SK-N-SH (cell line): ENCODE measurements around the gene SLCO4A1. TPM values are rescaled to one million over a fixed set of nuclear protein-coding genes. Genes with fewer than 3 reads are reported as not detected.

Experiments
- CTCF ChIA-PET: fragments of 300-600, 350-600 bp; formaldehyde crosslinking; extraction: SDS; loops from one replicate; lab custom pipeline; 2021; lab: Yijun Ruan, JAX
- POLR2A ChIA-PET: fragments of 350-600 bp; sonication (Branson Sonifier 250); formaldehyde crosslinking; extraction: SDS; loops from one replicate; lab custom pipeline; 2020; ENCODE audit warnings: antibody characterized with exemption, inconsistent platforms; lab: Yijun Ruan, JAX
- DNase-seq: peaks from one replicate; pipeline ENCODE4 v3.0.0; 2012
- H2AFZ ChIP-seq: fragments of 200-600 bp; sonication (generic); 2 replicates; pipeline ENCODE4 v1.8.1; 2016; ENCODE audit warnings: antibody characterized with exemption, mild to moderate bottlenecking, low read depth
- H3F3A ChIP-seq: fragments of 200-600 bp; sonication (generic); replicated peaks from 2 replicates; pipeline ENCODE3; 2016; ENCODE audit warnings: antibody characterized with exemption, mild to moderate bottlenecking; ENCODE audit not compliant: insufficient read depth
- H3K27ac ChIP-seq, 2 experiments: fragments of 200-500 bp in 1 of 2; fragments of 200-600 bp in 1 of 2; sonication (Bioruptor generic) in 1 of 2; sonication (generic), shearing (Covaris generic) in 1 of 2; 2 replicates each; pipeline versions ENCODE4 v1.5.1 to v1.6.1; 2014 to 2016; ENCODE audit warnings: low read depth in 2 of 2, inconsistent platforms in 1 of 2, low read length in 1 of 2, mild to moderate bottlenecking in 1 of 2, mixed read lengths in 1 of 2
- H3K27me3 ChIP-seq: fragments of 200-600 bp; sonication (generic), shearing (Covaris generic); 2 replicates; pipeline ENCODE4 v1.6.1; 2016; ENCODE audit warnings: mixed run types; ENCODE audit not compliant: insufficient read depth
- H3K36me3 ChIP-seq, 2 experiments: fragments of 200-500 bp in 1 of 2; fragments of 200-600 bp in 1 of 2; sonication (Bioruptor generic) in 1 of 2; sonication (generic) in 1 of 2; replicated peaks in 1 of 2; 2 replicates each; pipeline versions ENCODE3 to v1.5.1; 2014 to 2016; ENCODE audit warnings: low read length in 1 of 2, mild to moderate bottlenecking in 1 of 2; ENCODE audit not compliant: insufficient read depth in 2 of 2, control insufficient read depth in 1 of 2
- H3K4me1 ChIP-seq, 2 experiments: fragments of 200-500 bp in 1 of 2; fragments of 200-600 bp in 1 of 2; sonication (Bioruptor generic) in 1 of 2; sonication (generic), shearing (Covaris generic) in 1 of 2; 2 replicates each; pipeline versions ENCODE4 v1.5.1 to v1.6.1; 2014 to 2016; ENCODE audit warnings: low read depth in 1 of 2, low read length in 1 of 2, mixed run types in 1 of 2; ENCODE audit not compliant: insufficient read depth in 2 of 2, control insufficient read depth in 1 of 2
- H3K4me2 ChIP-seq: fragments of 200-600 bp; sonication (generic), shearing (Covaris generic); 2 replicates; pipeline ENCODE4 v1.6.1; 2017; ENCODE audit warnings: mixed run types
- H3K4me3 ChIP-seq, 2 experiments: fragments of 200-500 bp in 1 of 2; fragments of 200-600 bp in 1 of 2; sonication (Bioruptor generic) in 1 of 2; sonication (generic), shearing (Covaris generic) in 1 of 2; 2 replicates each; pipeline versions ENCODE4 v1.5.1 to v1.8.1; 2014 to 2016; ENCODE audit warnings: low read depth in 2 of 2, inconsistent platforms in 1 of 2, low read length in 1 of 2, mild to moderate bottlenecking in 1 of 2, mixed read lengths in 1 of 2, moderate library complexity in 1 of 2
- H3K79me2 ChIP-seq: fragments of 200-600 bp; sonication (generic); 2 replicates; pipeline ENCODE4 v1.8.1; 2017; ENCODE audit warnings: mild to moderate bottlenecking; ENCODE audit not compliant: insufficient read depth
- H3K9ac ChIP-seq: fragments of 200-600 bp; sonication (generic); 2 replicates; pipeline ENCODE4 v1.6.1; 2017; ENCODE audit warnings: mixed run types
- H3K9me2 ChIP-seq: fragments of 200-600 bp; sonication (generic); 2 replicates; pipeline ENCODE4 v1.6.1; 2017; ENCODE audit warnings: mixed run types
- H3K9me3 ChIP-seq: fragments of 200-600 bp; sonication (generic); 2 replicates; pipeline ENCODE4 v1.6.1; 2017; ENCODE audit warnings: mixed run types, mild to moderate bottlenecking, moderate library complexity
- H4K20me1 ChIP-seq: fragments of 200-600 bp; sonication (generic); 2 replicates; pipeline ENCODE4 v1.6.1; 2017; ENCODE audit warnings: mild to moderate bottlenecking, mixed run types; ENCODE audit not compliant: insufficient read depth
- ELF1 ChIP-seq: IDR thresholded peaks from 2 replicates; pipeline ENCODE4 v1.4.0; 2012
- EP300 ChIP-seq, 2 experiments: IDR thresholded peaks; 2 replicates each; pipeline versions ENCODE4 v1.4.0 to v1.6.1; 2012; ENCODE audit warnings: borderline replicate concordance in 1 of 2, low read depth in 1 of 2, low read length in 1 of 2
- EZH2phosphoT487 ChIP-seq: fragments of 200-600 bp; sonication (generic); IDR thresholded peaks from 2 replicates; pipeline ENCODE4 v1.6.1; 2017; ENCODE audit warnings: low read depth, mixed run types, mild to moderate bottlenecking, antibody characterized with exemption, moderate library complexity, borderline replicate concordance
- FOSL2 ChIP-seq: IDR thresholded peaks from 2 replicates; pipeline ENCODE4 v1.4.0; 2012; ENCODE audit warnings: low read depth, mild to moderate bottlenecking, moderate library complexity, borderline replicate concordance
- FOXJ3 ChIP-seq: sonication (generic); formaldehyde crosslinking; IDR thresholded peaks from 2 replicates; pipeline ENCODE4 v1.5.1; 2020; ENCODE audit warnings: mild to moderate bottlenecking, missing genetic modification reagents
- GABPA ChIP-seq: IDR thresholded peaks from 2 replicates; pipeline ENCODE4 v1.4.0; 2012; ENCODE audit warnings: low read depth, mild to moderate bottlenecking
- JUND ChIP-seq: IDR thresholded peaks from 2 replicates; pipeline ENCODE4 v1.4.0; 2012
- MEF2A ChIP-seq: IDR thresholded peaks from 2 replicates; pipeline ENCODE4 v1.4.0; 2012; ENCODE audit warnings: low read depth, borderline replicate concordance
- NFIC ChIP-seq: IDR thresholded peaks from 2 replicates; pipeline ENCODE4 v1.4.0; 2012; ENCODE audit warnings: borderline replicate concordance
- POLR2AphosphoS5 ChIP-seq: IDR thresholded peaks from 2 replicates; pipeline ENCODE4 v1.6.1; 2012; ENCODE audit warnings: low read depth, low read length
- RCOR1 ChIP-seq: fragments of 150-350 bp; IDR thresholded peaks from 2 replicates; pipeline ENCODE4 v1.6.1; 2017; ENCODE audit warnings: antibody characterized with exemption, low read length
- RXRA ChIP-seq: IDR thresholded peaks from 2 replicates; pipeline ENCODE4 v1.4.0; 2012; ENCODE audit warnings: low read depth, mild to moderate bottlenecking, borderline replicate concordance
- SIN3A ChIP-seq: IDR thresholded peaks from 2 replicates; pipeline ENCODE4 v1.6.1; 2012; ENCODE audit warnings: low read depth, mild to moderate bottlenecking, low read length, moderate library complexity, borderline replicate concordance
- SMC3 ChIP-seq: IDR thresholded peaks from 2 replicates; pipeline ENCODE4 v1.6.1; 2012; ENCODE audit warnings: low read depth, low read length, improper control_type of control experiment
- TCF12 ChIP-seq: IDR thresholded peaks from 2 replicates; pipeline ENCODE4 v1.4.0; 2012
- TEAD4 ChIP-seq: IDR thresholded peaks from 2 replicates; pipeline ENCODE4 v1.4.0; 2012; ENCODE audit warnings: mild to moderate bottlenecking, borderline replicate concordance; ENCODE audit not compliant: insufficient read depth
- WGBS: methylation state at CpG from one replicate; pipeline ENCODE4 v1.1.6; 2017; ENCODE audit warnings: low lambda C conversion rate; 5-methylcytosine and 5-hydroxymethylcytosine counted together
- polyA plus RNA-seq, 3 experiments: library from polyadenylated mRNA; depleted of rRNA; stranded (reverse); fragments of >200 nt; gene quantifications; 2 replicates each; pipeline ENCODE4 v1.2.3, GENCODE V29; 2012
- TF ChIP-seq, protein P1 (sequence below): fragments of 150-350 bp; IDR thresholded peaks from 2 replicates; pipeline ENCODE4 v1.6.1; 2016; ENCODE audit warnings: mild to moderate bottlenecking, low read depth, low read length
- TF ChIP-seq, protein P2 (sequence below): IDR thresholded peaks from 2 replicates; pipeline ENCODE4 v1.4.0; 2012; ENCODE audit warnings: low read depth
- TF ChIP-seq, protein P3 (sequence below): IDR thresholded peaks from 2 replicates; pipeline ENCODE4 v1.4.0; 2012; ENCODE audit warnings: low read depth, borderline replicate concordance
- TF ChIP-seq, protein P4 (sequence below): IDR thresholded peaks from 2 replicates; pipeline ENCODE4; 2012
- TF ChIP-seq, protein P5 (sequence below): IDR thresholded peaks from 2 replicates; pipeline ENCODE4 v1.4.0; 2012; ENCODE audit warnings: low read depth, borderline replicate concordance

The SLCO4A1 gene
- polyA plus RNA-seq, 1 of the 3 experiments (the other 2 are of a cell fraction) = 0.33 TPM

DNA sequence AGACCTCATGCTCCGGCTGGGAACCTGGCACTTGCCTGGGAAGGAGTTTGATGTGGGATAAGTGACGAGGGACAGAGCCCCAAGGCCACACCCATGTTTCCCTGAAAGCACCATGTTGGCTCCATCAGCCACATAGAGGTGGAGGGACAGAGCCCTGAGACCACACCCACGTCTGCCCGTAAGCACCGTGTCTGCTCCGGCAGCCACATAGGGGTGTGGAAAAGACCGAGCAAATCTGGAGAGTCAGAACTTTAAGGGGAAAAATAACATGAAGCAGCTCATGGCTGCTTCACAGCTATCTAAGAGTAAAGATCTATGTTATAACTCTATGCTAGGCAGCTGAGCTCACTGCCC, 15.3 kb downstream of the SLCO4A1 start (continued):
- TF ChIP-seq EZH2phosphoT487 = no peak
- no peak for TF ChIP-seq RXRA

DNA sequence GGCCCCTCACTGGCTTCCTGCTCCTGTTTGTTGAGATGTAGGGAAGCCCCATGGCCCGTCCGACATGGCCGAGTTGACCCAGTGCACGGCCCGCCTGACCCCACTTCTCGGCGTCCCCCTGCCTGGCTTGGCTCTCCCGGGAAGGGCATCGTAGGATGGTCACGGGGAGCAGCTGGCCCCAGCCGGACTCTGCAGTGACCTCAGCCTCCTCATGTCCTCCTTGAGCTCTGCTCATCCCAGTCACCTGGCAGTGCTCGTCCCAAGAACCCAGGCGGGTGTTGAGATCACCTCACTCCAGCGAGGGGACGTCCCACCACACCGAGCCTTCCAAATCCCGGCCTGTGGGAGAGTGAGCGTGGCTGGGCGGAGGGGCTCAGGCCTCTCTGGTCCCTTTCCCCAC, 15.7 kb downstream of the SLCO4A1 start:
- CTCF ChIA-PET = interaction anchor here (3.1 to 7.4 kb wide), 2 partner anchors 133 to 134 kb away, joined by 18 to 66 read pairs; no protein-coding TSS in a partner anchor
- H3K79me2 ChIP-seq = no peaks in the 10 kb centered on the region
- DNase-seq = no peak
- H3K9me3 ChIP-seq = no peaks in the 10 kb centered on the region
- H3K4me1 ChIP-seq = peaks cover 0 to 23% of the 10 kb centered on the region in 2 experiments; a peak in 1 of 4 replicates
- H3K36me3 ChIP-seq = no peaks in the 10 kb centered on the region
- H3K4me2 ChIP-seq = no peak overlapping the region
- H3K9ac ChIP-seq = no peak overlapping the region
- H2AFZ ChIP-seq = no peak overlapping the region
- 73% methylated on average over 9 of the region's 19 CpGs for WGBS
- H4K20me1 ChIP-seq = no peaks in the 10 kb centered on the region
- no peaks in the 10 kb centered on the region for H3K27me3 ChIP-seq
- TF ChIP-seq, protein P1, sequence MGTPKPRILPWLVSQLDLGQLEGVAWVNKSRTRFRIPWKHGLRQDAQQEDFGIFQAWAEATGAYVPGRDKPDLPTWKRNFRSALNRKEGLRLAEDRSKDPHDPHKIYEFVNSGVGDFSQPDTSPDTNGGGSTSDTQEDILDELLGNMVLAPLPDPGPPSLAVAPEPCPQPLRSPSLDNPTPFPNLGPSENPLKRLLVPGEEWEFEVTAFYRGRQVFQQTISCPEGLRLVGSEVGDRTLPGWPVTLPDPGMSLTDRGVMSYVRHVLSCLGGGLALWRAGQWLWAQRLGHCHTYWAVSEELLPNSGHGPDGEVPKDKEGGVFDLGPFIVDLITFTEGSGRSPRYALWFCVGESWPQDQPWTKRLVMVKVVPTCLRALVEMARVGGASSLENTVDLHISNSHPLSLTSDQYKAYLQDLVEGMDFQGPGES = no peak
- TF ChIP-seq, protein P2, sequence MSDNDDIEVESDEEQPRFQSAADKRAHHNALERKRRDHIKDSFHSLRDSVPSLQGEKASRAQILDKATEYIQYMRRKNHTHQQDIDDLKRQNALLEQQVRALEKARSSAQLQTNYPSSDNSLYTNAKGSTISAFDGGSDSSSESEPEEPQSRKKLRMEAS = no peak
- TF ChIP-seq, protein P3, sequence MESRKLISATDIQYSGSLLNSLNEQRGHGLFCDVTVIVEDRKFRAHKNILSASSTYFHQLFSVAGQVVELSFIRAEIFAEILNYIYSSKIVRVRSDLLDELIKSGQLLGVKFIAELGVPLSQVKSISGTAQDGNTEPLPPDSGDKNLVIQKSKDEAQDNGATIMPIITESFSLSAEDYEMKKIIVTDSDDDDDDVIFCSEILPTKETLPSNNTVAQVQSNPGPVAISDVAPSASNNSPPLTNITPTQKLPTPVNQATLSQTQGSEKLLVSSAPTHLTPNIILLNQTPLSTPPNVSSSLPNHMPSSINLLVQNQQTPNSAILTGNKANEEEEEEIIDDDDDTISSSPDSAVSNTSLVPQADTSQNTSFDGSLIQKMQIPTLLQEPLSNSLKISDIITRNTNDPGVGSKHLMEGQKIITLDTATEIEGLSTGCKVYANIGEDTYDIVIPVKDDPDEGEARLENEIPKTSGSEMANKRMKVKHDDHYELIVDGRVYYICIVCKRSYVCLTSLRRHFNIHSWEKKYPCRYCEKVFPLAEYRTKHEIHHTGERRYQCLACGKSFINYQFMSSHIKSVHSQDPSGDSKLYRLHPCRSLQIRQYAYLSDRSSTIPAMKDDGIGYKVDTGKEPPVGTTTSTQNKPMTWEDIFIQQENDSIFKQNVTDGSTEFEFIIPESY = no peak
- no peak for TF ChIP-seq SIN3A
- no peak for TF ChIP-seq POLR2AphosphoS5
- TF ChIP-seq SMC3 = no peak
- no peak for TF ChIP-seq TEAD4
- TF ChIP-seq EP300 (IDR thresholded peaks at IDR 0.05; ENCODE audit: borderline replicate concordance in 1 of 2, low read depth in 1 of 2, low read length in 1 of 2) = no peak
- TF ChIP-seq, protein P4, sequence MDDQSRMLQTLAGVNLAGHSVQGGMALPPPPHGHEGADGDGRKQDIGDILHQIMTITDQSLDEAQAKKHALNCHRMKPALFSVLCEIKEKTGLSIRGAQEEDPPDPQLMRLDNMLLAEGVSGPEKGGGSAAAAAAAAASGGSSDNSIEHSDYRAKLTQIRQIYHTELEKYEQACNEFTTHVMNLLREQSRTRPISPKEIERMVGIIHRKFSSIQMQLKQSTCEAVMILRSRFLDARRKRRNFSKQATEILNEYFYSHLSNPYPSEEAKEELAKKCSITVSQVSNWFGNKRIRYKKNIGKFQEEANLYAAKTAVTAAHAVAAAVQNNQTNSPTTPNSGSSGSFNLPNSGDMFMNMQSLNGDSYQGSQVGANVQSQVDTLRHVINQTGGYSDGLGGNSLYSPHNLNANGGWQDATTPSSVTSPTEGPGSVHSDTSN = no peak
- no peak for TF ChIP-seq GABPA
- no peak for TF ChIP-seq NFIC
- TF ChIP-seq, protein P5, sequence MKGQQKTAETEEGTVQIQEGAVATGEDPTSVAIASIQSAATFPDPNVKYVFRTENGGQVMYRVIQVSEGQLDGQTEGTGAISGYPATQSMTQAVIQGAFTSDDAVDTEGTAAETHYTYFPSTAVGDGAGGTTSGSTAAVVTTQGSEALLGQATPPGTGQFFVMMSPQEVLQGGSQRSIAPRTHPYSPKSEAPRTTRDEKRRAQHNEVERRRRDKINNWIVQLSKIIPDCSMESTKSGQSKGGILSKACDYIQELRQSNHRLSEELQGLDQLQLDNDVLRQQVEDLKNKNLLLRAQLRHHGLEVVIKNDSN = no peak
- TF ChIP-seq FOSL2 = no peak
- TF ChIP-seq JUND = no peak
- no peak for TF ChIP-seq ELF1
- TF ChIP-seq TCF12 = no peak
- no peak for TF ChIP-seq MEF2A
- TF ChIP-seq RCOR1 = no peak
- TF ChIP-seq FOXJ3 (CRISPR knock-in tag) = no peak
- POLR2A ChIA-PET = no interaction called here
- no peak overlapping the region for H3K4me3 ChIP-seq
- no peaks in the 10 kb centered on the region for H3K9me2 ChIP-seq
- H3K27ac ChIP-seq = no peak overlapping the region; a peak in 1 of 4 replicates
- H3F3A ChIP-seq = no peaks in the 10 kb centered on the region
